A549 (cell line): ENCODE measurements around the gene HSPBP1. TPM values are rescaled to one million over a fixed set of nuclear protein-coding genes. Genes with fewer than 3 reads are reported as not detected.
"Not testable (repeated sequence)": the region's sequence is repeated elsewhere in the genome, so short reads cannot be mapped to it uniquely, and the experiment has no call there.

Source experiments
- ATAC-seq, 2 experiments: fragments of 200-7000 bp in 1 of 2; fragments of >200 bp in 1 of 2; cut with Nextera tagmentation in 1 of 2; cut with Tn5 transposase in 1 of 2; 3 replicates each; pipeline versions ENCODE4 v1.8.0 to v1.9.1; 2018 to 2020; ENCODE audit warnings: mild to moderate bottlenecking in 1 of 2, moderate library complexity in 1 of 2
- CTCF ChIA-PET: fragments of 300-600 bp; sonication (Branson Sonifier 250); formaldehyde crosslinking; extraction: SDS; loops from one replicate; lab custom pipeline; 2021; ENCODE audit warnings: antibody characterized with exemption, inconsistent platforms; lab: Yijun Ruan, JAX
- POLR2A ChIA-PET: fragments of 350-600 bp; formaldehyde crosslinking; extraction: SDS; loops from one replicate; lab custom pipeline; 2021; ENCODE audit warnings: antibody characterized with exemption, inconsistent platforms; lab: Yijun Ruan, JAX
- DNase-seq, 2 experiments: peaks; one replicate each; pipeline versions ENCODE4 v3.0.0 to v3.0.0-alpha.2; 2011 to 2016; ENCODE audit warnings: low read depth in 1 of 2, low spot score in 1 of 2
- FAIRE-seq: peaks from 2 replicates; lab custom pipeline; 2011; peaks lifted over from hg19 to GRCh38; lab: Jason Lieb, UNC
- H3K27ac ChIP-seq, 2 experiments: fragments of >200 bp; sonication (Bioruptor Twin); formaldehyde crosslinking; 3 replicates each; pipeline ENCODE4 v1.5.1; 2016 to 2017
- H3K4me1 ChIP-seq: fragments of >200 bp; sonication (Bioruptor Twin); formaldehyde crosslinking; 3 replicates; pipeline ENCODE4 v1.6.1; 2016
- H3K4me2 ChIP-seq: fragments of >200 bp; sonication (Bioruptor Twin); formaldehyde crosslinking; 3 replicates; pipeline ENCODE4 v1.6.1; 2016
- H3K4me3 ChIP-seq: fragments of >200 bp; sonication (Bioruptor Twin); formaldehyde crosslinking; 3 replicates; pipeline ENCODE4 v1.5.1; 2016
- H3K9me3 ChIP-seq: fragments of >200 bp; sonication (Bioruptor Twin); formaldehyde crosslinking; 3 replicates; pipeline ENCODE4 v1.6.1; 2016
- CBX2 ChIP-seq: fragments of 200-600 bp; sonication (generic); IDR thresholded peaks from 2 replicates; pipeline ENCODE4 v1.6.1; 2016; ENCODE audit warnings: low read depth, mild to moderate bottlenecking, borderline replicate concordance
- CBX8 ChIP-seq: fragments of 200-600 bp; sonication (generic); IDR thresholded peaks from 2 replicates; pipeline ENCODE4 v1.6.1; 2016
- EHMT2 ChIP-seq: fragments of 200-600 bp; sonication (generic); IDR thresholded peaks from 2 replicates; pipeline ENCODE4 v1.6.1; 2016; ENCODE audit warnings: antibody characterized with exemption, low read depth, mild to moderate bottlenecking, moderate library complexity
- EP300 ChIP-seq, 2 experiments: fragments of >200 bp; sonication (Bioruptor Twin); formaldehyde crosslinking; IDR thresholded peaks; 2 replicates in 1 of 2; 3 replicates in 1 of 2; pipeline ENCODE4 v1.6.1; 2016 to 2017
- ESRRA ChIP-seq: fragments of 150-350 bp; IDR thresholded peaks from 2 replicates; pipeline ENCODE4 v1.6.1; 2014; ENCODE audit warnings: mild to moderate bottlenecking, low read length, borderline replicate concordance
- FOXS1 ChIP-seq: fragments of 250-450 bp; sonication (Bioruptor Pico); IDR thresholded peaks from 2 replicates; pipeline ENCODE4 v1.5.0; 2020; ENCODE audit warnings: mild to moderate bottlenecking, moderate library complexity
- HMGXB4 ChIP-seq: fragments of 250-450 bp; sonication (Bioruptor Pico); IDR thresholded peaks from 2 replicates; pipeline ENCODE4 v1.5.0; 2021; ENCODE audit warnings: mild to moderate bottlenecking, moderate library complexity, borderline replicate concordance
- HOXB13 ChIP-seq: fragments of 250-450 bp; sonication (Bioruptor Pico); IDR thresholded peaks from 2 replicates; pipeline ENCODE4 v1.5.0; 2020; ENCODE audit warnings: low read depth, mild to moderate bottlenecking, moderate library complexity
- JUN ChIP-seq, 2 experiments: fragments of >200 bp; sonication (Bioruptor Twin); formaldehyde crosslinking; IDR thresholded peaks; 2 replicates in 1 of 2; 3 replicates in 1 of 2; pipeline ENCODE4 v1.6.1; 2016 to 2017
- KDM5A ChIP-seq: fragments of 200-600 bp; sonication (generic); IDR thresholded peaks from 2 replicates; pipeline ENCODE4 v1.6.1; 2016; ENCODE audit warnings: antibody characterized with exemption, mild to moderate bottlenecking
- MAFK ChIP-seq: fragments of 450-650 bp; IDR thresholded peaks from 2 replicates; pipeline ENCODE4 v1.6.1; 2014; ENCODE audit not compliant: partially characterized antibody
- MAZ ChIP-seq: fragments of 150-350 bp; IDR thresholded peaks from 2 replicates; pipeline ENCODE4 v1.6.1; 2014; ENCODE audit warnings: antibody characterized with exemption, low read depth, low read length, borderline replicate concordance
- PBX3 ChIP-seq: IDR thresholded peaks from 2 replicates; pipeline ENCODE4 v1.6.1; 2012
- POLR2A ChIP-seq: IDR thresholded peaks from 2 replicates; pipeline ENCODE4 v1.6.1; 2012; ENCODE audit warnings: mild to moderate bottlenecking, low read length
- RAD21 ChIP-seq, 2 experiments: fragments of >200 bp in 1 of 2; sonication (Bioruptor Twin) in 1 of 2; formaldehyde crosslinking in 1 of 2; IDR thresholded peaks in 1 of 2; conservative IDR thresholded peaks in 1 of 2; 2 replicates in 1 of 2; 3 replicates in 1 of 2; pipeline ENCODE4 v1.6.1; 2012 to 2018; ENCODE audit warnings: inconsistent platforms in 1 of 2
- RARB ChIP-seq: fragments of 250-450 bp; sonication (Bioruptor Pico); IDR thresholded peaks from 2 replicates; pipeline ENCODE4 v1.8.0; 2021; ENCODE audit warnings: mild to moderate bottlenecking, moderate library complexity
- RCOR1 ChIP-seq: fragments of 150-350 bp; IDR thresholded peaks from 2 replicates; pipeline ENCODE4 v1.6.1; 2014; ENCODE audit warnings: antibody characterized with exemption, low read length, low read depth
- RFX5 ChIP-seq: fragments of 450-650 bp; IDR thresholded peaks from 2 replicates; pipeline ENCODE4 v1.7.1; 2014; ENCODE audit warnings: antibody characterized with exemption, mild to moderate bottlenecking, moderate library complexity
- RNF2 ChIP-seq: fragments of 200-600 bp; sonication (generic); IDR thresholded peaks from 2 replicates; pipeline ENCODE4 v1.6.1; 2016; ENCODE audit warnings: low read depth, mild to moderate bottlenecking, antibody characterized with exemption, moderate library complexity, borderline replicate concordance
- SREBF2 ChIP-seq: fragments of 450-650 bp; IDR thresholded peaks from 2 replicates; pipeline ENCODE4 v1.6.1; 2014; ENCODE audit warnings: mild to moderate bottlenecking, moderate library complexity
- WGBS: methylation state at CpG from one replicate; pipeline ENCODE4 v1.1.6; 2017; ENCODE audit errors: missing lambda C conversion rate; 5-methylcytosine and 5-hydroxymethylcytosine counted together
- polyA plus RNA-seq, 4 experiments: library from polyadenylated mRNA; depleted of rRNA in 3 of 4; stranded (reverse); fragments of >200 nt; fragmentation: RNase III in 1 of 4; extraction: RNeasy Plus Mini Kit Qiagen cat#74134 plus additional on column Dnase treatment in 1 of 4; gene quantifications; 2 replicates in 3 of 4; 3 replicates in 1 of 4; pipeline ENCODE4 v1.2.3, GENCODE V29; 2011 to 2017
- TF ChIP-seq, protein P1 (sequence below): IDR thresholded peaks from 2 replicates; pipeline ENCODE4 v1.6.1; 2012
- TF ChIP-seq, protein P2 (sequence below): fragments of >200 bp; sonication (Bioruptor Twin); formaldehyde crosslinking; IDR thresholded peaks from 3 replicates; pipeline ENCODE4 v1.6.1; 2016
- TF ChIP-seq, protein P3 (sequence below): fragments of 250-450 bp; sonication (Bioruptor Pico); IDR thresholded peaks from 2 replicates; pipeline ENCODE4 v1.5.0; 2020; ENCODE audit warnings: low read depth, mild to moderate bottlenecking, moderate library complexity

The HSPBP1 gene
- polyA plus RNA-seq, 2 of the 4 experiments (the other 2 are of a cell fraction) = 52.1 to 121 TPM

DNA sequence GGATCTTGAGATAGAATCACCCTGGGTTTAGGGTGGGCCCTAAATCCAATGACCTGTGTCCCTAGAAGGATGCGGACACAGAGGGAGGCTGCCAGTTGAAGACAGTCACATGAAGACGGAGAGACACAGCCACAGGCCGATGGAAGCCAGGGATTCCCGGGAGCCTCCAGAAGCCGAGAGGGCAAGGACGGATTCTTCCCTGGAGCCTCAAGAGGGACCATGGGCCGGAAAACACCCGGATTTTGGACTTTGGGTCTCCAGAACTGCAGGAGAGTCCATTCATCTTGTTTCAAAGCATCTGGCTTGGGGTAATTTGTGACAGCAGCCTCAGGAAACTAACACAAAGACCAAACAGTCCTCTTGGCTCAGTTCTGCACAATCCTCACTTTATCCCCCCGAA is 53.6 kb downstream of the HSPBP1 start:
- DNase-seq = no peak
- H3K4me3 ChIP-seq = no peak overlapping the region
- TF ChIP-seq RFX5 (no peak), JUN (IDR thresholded peaks at IDR 0.05) (0 out of 5 replicates have a peak, but pooled peaks of 1 of the 2 experiments have one; percentile 2)
- TF ChIP-seq, all 56 proteins: peak for 1
- POLR2A ChIA-PET = no interaction called here
- H3K27ac ChIP-seq = no peak overlapping the region
- ATAC-seq (no peak), FAIRE-seq (no peak)
- H3K4me2 ChIP-seq = no peak overlapping the region
- H3K4me1 ChIP-seq = peaks cover 19% of the 10 kb centered on the region
- CTCF ChIA-PET = interaction anchor here (2.6 kb wide), 1 partner anchor 61 kb away, joined by 8 read pairs; the partner anchor contains the start of gene DNAAF3
- WGBS = 95% methylated on average over 9 of the region's 9 CpGs
- H3K9me3 ChIP-seq = no peaks in the 10 kb centered on the region

DNA sequence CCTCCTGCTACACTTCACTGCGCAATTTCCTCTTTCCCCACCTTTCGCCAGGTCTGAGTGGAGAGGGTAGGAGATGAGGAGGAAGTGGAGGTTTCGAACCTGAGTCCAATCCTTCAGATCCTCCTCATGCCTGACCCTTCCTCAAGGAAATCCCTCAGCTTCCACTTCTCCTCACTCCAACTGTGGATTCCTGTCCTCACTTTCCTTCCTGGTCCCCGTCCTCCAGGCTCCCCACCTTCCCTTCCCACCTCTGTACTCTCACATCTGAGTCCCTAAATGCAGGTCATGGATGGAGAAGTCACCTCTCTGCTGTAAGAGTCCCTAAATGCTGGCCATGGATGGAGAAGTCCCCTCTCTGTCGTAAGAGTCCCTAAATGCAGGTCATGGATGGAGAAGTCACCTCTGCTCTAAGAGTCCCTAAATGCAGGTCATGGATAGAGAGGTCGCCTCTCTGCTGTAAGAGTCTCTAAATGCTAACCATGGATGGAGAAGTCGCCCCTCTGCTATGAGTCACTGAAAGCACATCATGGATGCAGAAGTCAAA is 54.4 kb downstream of the HSPBP1 start:
- ATAC-seq = no peak
- no peak for TF ChIP-seq CBX2
- TF ChIP-seq RNF2 = no peak
- TF ChIP-seq PBX3 = no peak
- TF ChIP-seq CBX8 = no peak
- TF ChIP-seq SREBF2 = no peak
- TF ChIP-seq EP300 (IDR thresholded peaks at IDR 0.05) = no peak
- TF ChIP-seq FOXS1 (CRISPR knock-in tag) = no peak
- TF ChIP-seq KDM5A = no peak
- no peak for TF ChIP-seq ESRRA
- TF ChIP-seq POLR2A = no peak
- TF ChIP-seq RARB = no peak
- TF ChIP-seq MAFK = no peak
- TF ChIP-seq HOXB13 (CRISPR knock-in tag) = no peak
- ChIA-PET POLR2A (interaction anchor here (0.9 kb wide), 1 partner anchor 55 kb away, joined by 3 read pairs; no protein-coding TSS in a partner anchor), CTCF (no interaction called here)
- 84% methylated on average over 7 of the region's 7 CpGs for WGBS
- Histone ChIP-seq H3K27ac (no peak overlapping the region), H3K4me3 (no peak overlapping the region), H3K4me2 (no peak overlapping the region), H3K9me3 (peaks cover 5% of the 10 kb centered on the region; the same call in 2 of the 3 replicates), H3K4me1 (peaks cover 19% of the 10 kb centered on the region)
- peak; percentile 18 for FAIRE-seq
- no peak for DNase-seq

GRCh38 chr19:55224679-55225414 is 55.1 kb downstream of the HSPBP1 start:
- not testable (repeated sequence) for H3K9me3 ChIP-seq

DNA sequence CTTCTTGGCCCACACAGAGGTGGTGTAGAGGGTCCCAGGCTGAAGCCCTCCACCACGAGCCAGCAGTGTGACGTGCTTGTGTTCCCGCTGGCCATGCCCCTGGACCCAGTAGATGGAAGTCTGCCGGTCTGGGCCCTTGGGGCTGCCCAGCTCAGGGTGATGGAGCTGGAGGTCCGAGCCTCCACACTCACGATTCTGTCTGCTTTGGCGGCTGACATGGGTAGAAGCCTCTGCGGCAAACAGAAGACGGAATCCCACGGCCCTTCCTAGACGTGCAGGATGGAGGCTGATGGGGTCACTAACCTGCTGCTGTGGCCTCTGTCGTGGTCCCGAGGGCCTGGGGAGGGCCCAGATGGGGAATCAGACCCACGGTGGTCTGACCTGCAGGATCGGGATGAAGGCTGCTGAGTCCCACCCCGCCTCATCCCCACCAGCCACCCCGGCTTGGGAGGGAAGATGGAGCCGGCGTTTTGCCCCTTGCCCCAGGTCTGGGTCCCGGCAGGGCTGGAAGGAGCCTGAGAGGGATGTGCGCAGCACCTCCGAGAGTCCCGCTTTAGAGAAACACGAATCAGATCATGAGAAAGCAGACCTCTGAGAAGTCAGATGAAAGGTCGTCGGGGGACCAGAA is 55.8 kb downstream of the HSPBP1 start:
- 90% methylated on average over 26 of the region's 26 CpGs for WGBS
- TF ChIP-seq EHMT2 = no peak
- TF ChIP-seq RCOR1 = no peak
- TF ChIP-seq, protein P1, sequence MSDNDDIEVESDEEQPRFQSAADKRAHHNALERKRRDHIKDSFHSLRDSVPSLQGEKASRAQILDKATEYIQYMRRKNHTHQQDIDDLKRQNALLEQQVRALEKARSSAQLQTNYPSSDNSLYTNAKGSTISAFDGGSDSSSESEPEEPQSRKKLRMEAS = no peak
- TF ChIP-seq, protein P2, sequence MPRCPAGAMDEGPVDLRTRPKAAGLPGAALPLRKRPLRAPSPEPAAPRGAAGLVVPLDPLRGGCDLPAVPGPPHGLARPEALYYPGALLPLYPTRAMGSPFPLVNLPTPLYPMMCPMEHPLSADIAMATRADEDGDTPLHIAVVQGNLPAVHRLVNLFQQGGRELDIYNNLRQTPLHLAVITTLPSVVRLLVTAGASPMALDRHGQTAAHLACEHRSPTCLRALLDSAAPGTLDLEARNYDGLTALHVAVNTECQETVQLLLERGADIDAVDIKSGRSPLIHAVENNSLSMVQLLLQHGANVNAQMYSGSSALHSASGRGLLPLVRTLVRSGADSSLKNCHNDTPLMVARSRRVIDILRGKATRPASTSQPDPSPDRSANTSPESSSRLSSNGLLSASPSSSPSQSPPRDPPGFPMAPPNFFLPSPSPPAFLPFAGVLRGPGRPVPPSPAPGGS = no peak
- TF ChIP-seq HMGXB4 = no peak
- TF ChIP-seq MAZ = no peak
- TF ChIP-seq EP300 (IDR thresholded peaks at IDR 0.05) = no peak
- no peak for TF ChIP-seq RARB
- TF ChIP-seq POLR2A = no peak
- no peak for TF ChIP-seq CBX8
- TF ChIP-seq JUN (IDR thresholded peaks at IDR 0.05) = no peak
- TF ChIP-seq, protein P3, sequence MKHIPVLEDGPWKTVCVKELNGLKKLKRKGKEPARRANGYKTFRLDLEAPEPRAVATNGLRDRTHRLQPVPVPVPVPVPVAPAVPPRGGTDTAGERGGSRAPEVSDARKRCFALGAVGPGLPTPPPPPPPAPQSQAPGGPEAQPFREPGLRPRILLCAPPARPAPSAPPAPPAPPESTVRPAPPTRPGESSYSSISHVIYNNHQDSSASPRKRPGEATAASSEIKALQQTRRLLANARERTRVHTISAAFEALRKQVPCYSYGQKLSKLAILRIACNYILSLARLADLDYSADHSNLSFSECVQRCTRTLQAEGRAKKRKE (CRISPR knock-in tag) = no peak
- no peak for TF ChIP-seq RAD21 (conservative IDR thresholded peaks at IDR 0.05 in 1 of 2, IDR thresholded peaks at IDR 0.05 in 1 of 2)

More at GRCh38 chr19:55224679-55225414, 55.1 kb downstream of the HSPBP1 start:
- POLR2A ChIA-PET = interaction anchor here (0.9 kb wide), 1 partner anchor 55 kb away, joined by 3 read pairs; no protein-coding TSS in a partner anchor
- peaks cover 16% of the 10 kb centered on the region for H3K4me1 ChIP-seq
- FAIRE-seq, H3K4me3 ChIP-seq, CTCF ChIA-PET, ATAC-seq, DNase-seq, H3K4me2 ChIP-seq, H3K27ac ChIP-seq: not testable (repeated sequence)
- 89% methylated on average over 9 of the region's 11 CpGs for WGBS

More for the DNA sequence above, 55.8 kb downstream of the HSPBP1 start:
- no peak for FAIRE-seq
- Histone ChIP-seq H3K9me3 (peaks cover 7% of the 10 kb centered on the region; the same call in 2 of the 3 replicates), H3K27ac (no peak overlapping the region), H3K4me3 (no peak overlapping the region), H3K4me2 (no peak overlapping the region), H3K4me1 (peaks cover 9% of the 10 kb centered on the region)
- ChIA-PET CTCF (no interaction called here), POLR2A (interaction anchor here (1.0 kb wide), 1 partner anchor 15 kb away, joined by 3 read pairs; no protein-coding TSS in a partner anchor)
- ATAC-seq = peak in 1 of 2 experiments; percentile 5; a peak in 3 of 6 replicates
- no peak for DNase-seq
